Measurements from ENCODE around the gene SDK2. TPM values are rescaled to one million over a fixed set of nuclear protein-coding genes. Genes with fewer than 3 reads are reported as not detected.

Gene SDK2
- total and polyA plus RNA-seq, 2 of the 8 experiments (the other 6 are each of a cell fraction or from before 2014, with no cell fraction given): 3.9 to 4.1 TPM

- TF ChIP-seq CTCF (IDR thresholded peaks at IDR 0.05; ENCODE audit: control extremely low read depth in 1 of 3, insufficient read depth in 1 of 3, low read depth in 1 of 3, low read length in 3 of 3): no peak
- no peak for TF ChIP-seq RNF2 (IDR thresholded peaks at IDR 0.05; ENCODE audit: borderline replicate concordance, low read depth, low read length, missing control alignments, poor library complexity, severe bottlenecking)
- no peak for TF ChIP-seq SIX5 (IDR thresholded peaks at IDR 0.05; ENCODE audit: low read depth, low read length)
- TF ChIP-seq PHF8 (conservative IDR thresholded peaks at IDR 0.05; ENCODE audit: low read depth, low read length): no peak
Measured at GRCh38 chr17:73437826-73438225, 206.4 kb downstream of the SDK2 start (continued).
